Progenitor cell of endocrine pancreas (in vitro differentiated cells): ENCODE measurements around the gene CDC73. TPM values are rescaled to one million over a fixed set of nuclear protein-coding genes. Genes with fewer than 3 reads are reported as not detected.
"Not testable (repeated sequence)": the region's sequence is repeated elsewhere in the genome, so short reads cannot be mapped to it uniquely, and the experiment has no call there.

Experiments used
- DNase-seq: peaks from one replicate; pipeline ENCODE4 v3.0.0; 2021; ENCODE audit warnings: low spot score; ENCODE audit not compliant: unreplicated experiment
- H3K27ac Mint-ChIP-seq: 2 replicates; pipeline ENCODE4 v1.8.0; 2021; ENCODE audit warnings: mild to moderate bottlenecking, moderate library complexity, mixed read lengths
- H3K27me3 Mint-ChIP-seq: 2 replicates; pipeline ENCODE4 v1.8.0; 2021; ENCODE audit warnings: mixed read lengths
- H3K36me3 Mint-ChIP-seq: 2 replicates; pipeline ENCODE4 v1.8.0; 2022; ENCODE audit warnings: mixed read lengths; ENCODE audit not compliant: insufficient read depth
- H3K4me1 Mint-ChIP-seq: 2 replicates; pipeline ENCODE4 v1.8.0; 2021; ENCODE audit warnings: low read depth, mixed read lengths
- H3K4me3 Mint-ChIP-seq: 2 replicates; pipeline ENCODE4 v1.8.0; 2021; ENCODE audit warnings: low read depth, mild to moderate bottlenecking, moderate library complexity, mixed read lengths
- H3K9me3 Mint-ChIP-seq: 2 replicates; pipeline ENCODE4 v1.8.0; 2021; ENCODE audit warnings: low read depth, mixed read lengths
- CTCF ChIP-seq: fragments of 200-600 bp; sonication (generic); IDR thresholded peaks from one replicate; pipeline ENCODE4 v1.5.0; 2021; ENCODE audit warnings: antibody characterized with exemption, mild to moderate bottlenecking; ENCODE audit not compliant: unreplicated experiment
- total RNA-seq: library from RNA; stranded (reverse); gene quantifications from 2 replicates; pipeline ENCODE4 v1.2.1, GENCODE V29; 2021

CDC73 gene
- total RNA-seq, 1 donor from 2014 or later, result 62.7 TPM

- H3K4me1 Mint-ChIP-seq, result peaks cover 2% of the 10 kb centered on the region
- H3K27me3 Mint-ChIP-seq, result no peaks in the 10 kb centered on the region
- no peak for DNase-seq
- H3K27ac Mint-ChIP-seq, result peak overlapping the region; percentile 19
- peaks cover 39% of the 10 kb centered on the region for H3K36me3 Mint-ChIP-seq
- TF ChIP-seq CTCF, result no peak
- no peak overlapping the region for H3K4me3 Mint-ChIP-seq
- H3K9me3 Mint-ChIP-seq, result peaks cover 10% of the 10 kb centered on the region
These were observed 97.6 kb downstream of the CDC73 start for GRCh38 chr1:193219391-193219790.

GRCh38 chr1:193221651-193222050 is 99.8 kb downstream of the CDC73 start:
- Mint-ChIP-seq H3K36me3 (peaks cover 42% of the 10 kb centered on the region), H3K27ac (no peak overlapping the region), H3K4me3 (no peak overlapping the region), H3K9me3 (peaks cover 11% of the 10 kb centered on the region), H3K4me1 (peaks cover 2% of the 10 kb centered on the region), H3K27me3 (no peaks in the 10 kb centered on the region)
- no peak for DNase-seq
- TF ChIP-seq CTCF, result no peak

GRCh38 chr1:193222056-193222615 is 100.3 kb downstream of the CDC73 start:
- no peaks in the 10 kb centered on the region for H3K27me3 Mint-ChIP-seq
- peaks cover 40% of the 10 kb centered on the region for H3K36me3 Mint-ChIP-seq
- peak overlapping the region; percentile 39 for H3K27ac Mint-ChIP-seq
- no peak for TF ChIP-seq CTCF
- peaks cover 11% of the 10 kb centered on the region for H3K9me3 Mint-ChIP-seq
- peaks cover 2% of the 10 kb centered on the region for H3K4me1 Mint-ChIP-seq
- no peak for DNase-seq
- no peak overlapping the region for H3K4me3 Mint-ChIP-seq

GRCh38 chr1:193229136-193229535 is 107.3 kb downstream of the CDC73 start:
- no peak for TF ChIP-seq CTCF
- H3K4me3 Mint-ChIP-seq, result no peak overlapping the region
- DNase-seq, result no peak
- H3K4me1 Mint-ChIP-seq, result no peaks in the 10 kb centered on the region
- H3K36me3 Mint-ChIP-seq, result peaks cover 24% of the 10 kb centered on the region
- H3K27me3 Mint-ChIP-seq, result no peaks in the 10 kb centered on the region
- H3K27ac Mint-ChIP-seq, result no peak overlapping the region
- H3K9me3 Mint-ChIP-seq, result peaks cover 8% of the 10 kb centered on the region

- not testable (repeated sequence) for H3K27ac Mint-ChIP-seq, H3K4me1 Mint-ChIP-seq, DNase-seq, H3K9me3 Mint-ChIP-seq, H3K4me3 Mint-ChIP-seq, H3K27me3 Mint-ChIP-seq
- peaks cover 20% of the 10 kb centered on the region for H3K36me3 Mint-ChIP-seq
These were observed 109.3 kb downstream of the CDC73 start for GRCh38 chr1:193231146-193231545.

GRCh38 chr1:193234530-193234929 is 112.7 kb downstream of the CDC73 start:
- no peaks in the 10 kb centered on the region for H3K27me3 Mint-ChIP-seq
- DNase-seq, result no peak
- peaks cover 7% of the 10 kb centered on the region for H3K9me3 Mint-ChIP-seq
- no peak overlapping the region for H3K4me3 Mint-ChIP-seq
- no peak for TF ChIP-seq CTCF
- H3K36me3 Mint-ChIP-seq, result peaks cover 39% of the 10 kb centered on the region
- no peak overlapping the region for H3K27ac Mint-ChIP-seq
- no peaks in the 10 kb centered on the region for H3K4me1 Mint-ChIP-seq
